Activated T-helper 1 cell treated with anti-CD3 and anti-CD28 coated beads, Interleukin-2, amount 50 U/mL, for 16 hours (primary cell): ENCODE data around the gene ENOX1.
"Not testable (repeated sequence)": the region's sequence is repeated elsewhere in the genome, so short reads cannot be mapped to it uniquely, and the experiment has no call there.

Experiments used
- DNase-seq, 2 donors: peaks; one replicate each; pipeline ENCODE4 v3.0.0-alpha.2; 2020; ENCODE audit warnings: low read depth in 1 of 2, low spot score in 1 of 2

ENOX1 gene

DNA sequence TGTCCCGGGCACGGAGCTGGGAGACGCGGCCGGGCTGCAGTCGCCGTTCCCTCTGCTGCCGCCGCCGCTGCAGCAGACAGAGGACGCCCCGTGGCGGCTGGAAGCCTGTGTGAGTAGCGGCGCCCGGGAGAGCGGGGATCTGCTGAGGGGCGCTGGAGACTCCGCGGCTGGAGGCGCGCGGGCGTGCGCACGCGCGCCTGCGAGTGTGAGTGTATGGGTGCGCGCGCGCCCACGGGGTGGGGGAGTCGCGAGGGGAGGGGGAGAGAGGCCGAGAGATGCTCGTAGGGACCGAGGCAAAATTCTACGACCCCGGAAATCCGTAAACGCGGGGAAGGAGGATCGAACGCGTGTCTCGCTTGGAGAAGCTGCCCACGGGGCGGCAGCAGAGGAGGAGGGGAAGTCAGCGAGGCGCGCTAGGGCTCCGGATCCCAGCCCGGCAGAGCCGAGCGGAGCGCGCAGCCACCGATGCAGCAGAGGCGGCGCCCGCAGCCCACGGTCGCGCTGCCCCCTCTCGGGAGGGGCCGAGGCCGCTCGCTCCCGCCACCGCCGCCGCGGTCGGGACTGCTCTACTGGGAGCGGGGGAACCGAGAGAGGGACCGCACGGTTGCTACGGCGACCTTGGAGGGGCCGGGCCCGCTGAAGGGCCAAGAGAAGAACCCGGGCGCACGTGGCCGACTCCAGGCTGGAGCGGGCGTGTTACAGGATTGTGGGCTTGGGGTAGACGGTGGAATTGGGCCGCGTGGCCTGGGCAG is at the start of gene ENOX1:
Gene ENOX1, minus strand, starts transcription at position 207 of the 752 bp plus-strand sequence.
- no peak for DNase-seq

- DNase-seq, result no peak
Measured at GRCh38 chr13:43835701-43836100, 48.9 kb upstream of the ENOX1 start.

DNA sequence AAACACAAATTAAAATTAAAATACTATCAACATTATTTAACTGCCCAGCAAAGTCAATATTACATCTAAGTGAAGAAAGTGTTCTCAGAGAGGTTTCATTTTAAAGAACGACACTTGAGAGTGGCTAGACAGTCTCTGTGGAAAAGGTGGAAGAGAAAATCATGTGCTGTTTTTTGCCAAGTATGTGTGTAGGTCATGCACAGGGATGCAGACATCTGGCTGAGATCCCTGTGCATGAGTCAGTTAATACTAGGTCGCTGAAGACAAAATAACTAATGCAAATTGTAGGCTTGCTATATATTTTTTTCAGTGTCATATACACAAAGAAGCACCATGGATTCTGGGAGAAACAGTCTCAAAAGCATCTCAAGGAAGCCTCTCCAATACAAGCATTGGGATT is 44.3 kb upstream of the ENOX1 start:
- DNase-seq, result no peak

- DNase-seq, result no peak
Measured at GRCh38 chr13:43830497-43830881, 43.7 kb upstream of the ENOX1 start.

DNA sequence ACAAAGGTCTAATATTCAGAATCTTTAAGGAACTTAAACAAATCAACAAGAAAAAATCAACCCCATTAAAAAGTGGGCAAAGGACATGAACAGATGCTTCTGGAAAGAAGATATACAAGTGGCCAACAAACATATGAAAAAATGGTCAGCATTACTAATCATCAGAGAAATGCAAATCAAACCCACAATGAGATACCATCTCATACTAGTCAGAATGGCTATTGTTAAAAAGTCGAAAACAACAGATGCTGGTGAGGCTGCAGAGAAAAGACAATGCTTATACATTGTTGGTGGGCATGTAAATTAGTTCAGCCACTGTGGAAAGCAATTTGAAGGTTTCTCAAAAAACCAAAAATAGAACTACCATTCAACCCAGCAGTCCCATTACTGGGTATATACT is 37.9 kb upstream of the ENOX1 start:
- not testable (repeated sequence) for DNase-seq

DNA sequence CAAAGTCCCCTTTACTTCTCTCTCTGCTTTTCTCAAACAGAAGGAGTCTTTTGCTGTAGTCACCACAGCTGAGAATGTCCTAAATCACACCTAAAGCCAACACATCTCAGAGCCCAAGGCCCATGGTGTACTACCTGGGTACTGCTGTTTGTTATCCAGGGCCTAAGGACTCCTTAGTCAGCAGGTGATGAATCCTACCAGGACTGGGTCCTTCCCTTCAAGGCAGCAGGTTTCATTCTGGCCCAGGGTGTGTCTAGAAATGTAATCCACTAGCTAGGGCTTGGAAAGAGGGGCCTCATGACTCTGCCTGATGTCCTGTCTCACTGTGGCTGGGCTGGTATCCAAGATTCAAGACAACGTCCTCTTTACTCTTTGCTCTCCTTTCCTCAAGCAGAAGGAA is 36.2 kb upstream of the ENOX1 start:
- no peak for DNase-seq

DNA sequence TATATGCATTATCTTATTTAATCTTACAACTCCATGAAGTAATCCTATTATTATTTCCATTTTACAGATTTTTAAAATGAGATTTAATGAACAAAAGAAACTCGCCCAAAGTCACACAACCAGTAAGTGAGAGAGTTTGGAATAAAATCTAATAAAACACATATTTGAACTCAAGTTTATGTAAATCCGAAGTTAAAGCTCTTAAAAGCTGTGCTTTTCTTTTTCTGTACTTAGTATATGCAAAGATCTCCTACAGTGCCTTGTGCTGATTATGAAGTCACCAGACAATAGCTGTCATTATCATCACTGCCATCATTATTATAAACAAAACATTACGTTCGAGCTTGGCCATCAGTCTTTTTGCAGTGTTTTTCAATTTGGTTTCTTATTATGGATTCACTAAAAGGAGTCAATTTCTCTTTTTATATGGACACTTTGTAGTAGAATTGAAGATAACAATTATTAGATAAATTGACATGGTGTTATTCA is 29.7 kb upstream of the ENOX1 start:
- no peak for DNase-seq

- DNase-seq, result no peak
Measured at GRCh38 chr13:43815204-43815603, 28.4 kb upstream of the ENOX1 start.

- DNase-seq, result no peak
Measured at GRCh38 chr13:43808676-43809075, 21.9 kb upstream of the ENOX1 start.

GRCh38 chr13:43805681-43806128 is 18.9 kb upstream of the ENOX1 start:
- no peak for DNase-seq

DNA sequence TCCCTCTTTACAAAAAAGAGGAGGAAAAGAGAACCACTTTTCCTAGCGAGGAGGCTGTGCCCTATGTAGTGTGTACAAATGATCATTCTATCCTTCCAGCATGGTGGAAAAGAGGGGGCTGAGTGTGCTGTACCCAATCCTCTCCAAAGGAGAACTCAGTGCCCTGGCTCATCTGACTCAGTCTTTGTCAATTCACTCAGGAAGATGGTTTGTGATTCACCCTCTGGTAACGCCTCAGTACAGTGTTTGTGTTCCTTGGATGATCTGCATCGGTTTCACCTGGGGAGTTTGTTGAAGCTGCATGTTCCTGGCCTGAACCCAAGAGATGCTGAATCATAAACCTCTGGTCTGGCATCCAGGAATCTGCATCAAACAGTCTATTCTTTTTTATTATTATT is 18.3 kb upstream of the ENOX1 start:
- no peak for DNase-seq

GRCh38 chr13:43804461-43805070 is 17.8 kb upstream of the ENOX1 start:
- DNase-seq, result no peak

- no peak for DNase-seq
Measured at GRCh38 chr13:43802511-43802910, 15.7 kb upstream of the ENOX1 start.

DNA sequence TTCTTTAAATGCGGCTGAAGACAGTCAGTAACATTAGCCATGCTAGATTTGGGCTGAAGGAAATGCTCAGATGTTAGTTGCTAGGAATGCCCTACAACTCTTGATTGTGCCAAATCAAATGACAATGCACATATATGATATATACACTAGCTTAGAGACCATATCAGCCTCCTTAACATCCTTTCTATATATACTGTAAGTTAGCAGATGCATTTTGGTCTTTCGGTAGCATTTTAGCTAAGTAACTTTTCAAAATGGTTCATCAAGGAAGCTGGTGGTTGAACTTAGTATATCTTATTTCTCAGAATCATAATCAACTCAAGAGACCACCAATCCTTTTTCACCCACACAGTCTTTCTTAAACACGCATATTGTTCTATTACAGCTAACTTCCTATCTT is 14.1 kb upstream of the ENOX1 start:
- no peak for DNase-seq

- no peak for DNase-seq
Measured at GRCh38 chr13:43799191-43799590, 12.4 kb upstream of the ENOX1 start.

GRCh38 chr13:43797869-43798268 is 11.1 kb upstream of the ENOX1 start:
- no peak for DNase-seq

- DNase-seq, result no peak
Measured at GRCh38 chr13:43797159-43797558, 10.4 kb upstream of the ENOX1 start.

DNA sequence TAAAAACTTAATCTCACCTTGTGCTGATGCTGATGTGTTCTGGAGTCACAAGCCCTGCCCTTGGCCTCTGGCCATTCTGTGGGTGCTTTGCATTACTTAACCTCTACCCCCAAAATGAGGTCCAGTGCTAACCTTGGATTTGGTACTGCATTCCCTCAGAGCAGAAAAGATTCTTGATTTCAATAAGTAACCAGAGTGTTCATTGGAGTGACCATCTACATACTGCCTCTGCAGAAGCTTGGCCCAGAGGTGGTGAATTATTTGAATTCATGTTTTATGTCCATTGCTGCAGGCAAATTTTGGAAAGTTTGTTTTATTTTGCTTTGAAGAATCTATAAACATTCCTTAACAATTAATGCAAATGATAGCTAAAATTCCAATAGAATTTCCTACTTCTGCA is 7.6 kb upstream of the ENOX1 start:
- DNase-seq, result no peak

DNA sequence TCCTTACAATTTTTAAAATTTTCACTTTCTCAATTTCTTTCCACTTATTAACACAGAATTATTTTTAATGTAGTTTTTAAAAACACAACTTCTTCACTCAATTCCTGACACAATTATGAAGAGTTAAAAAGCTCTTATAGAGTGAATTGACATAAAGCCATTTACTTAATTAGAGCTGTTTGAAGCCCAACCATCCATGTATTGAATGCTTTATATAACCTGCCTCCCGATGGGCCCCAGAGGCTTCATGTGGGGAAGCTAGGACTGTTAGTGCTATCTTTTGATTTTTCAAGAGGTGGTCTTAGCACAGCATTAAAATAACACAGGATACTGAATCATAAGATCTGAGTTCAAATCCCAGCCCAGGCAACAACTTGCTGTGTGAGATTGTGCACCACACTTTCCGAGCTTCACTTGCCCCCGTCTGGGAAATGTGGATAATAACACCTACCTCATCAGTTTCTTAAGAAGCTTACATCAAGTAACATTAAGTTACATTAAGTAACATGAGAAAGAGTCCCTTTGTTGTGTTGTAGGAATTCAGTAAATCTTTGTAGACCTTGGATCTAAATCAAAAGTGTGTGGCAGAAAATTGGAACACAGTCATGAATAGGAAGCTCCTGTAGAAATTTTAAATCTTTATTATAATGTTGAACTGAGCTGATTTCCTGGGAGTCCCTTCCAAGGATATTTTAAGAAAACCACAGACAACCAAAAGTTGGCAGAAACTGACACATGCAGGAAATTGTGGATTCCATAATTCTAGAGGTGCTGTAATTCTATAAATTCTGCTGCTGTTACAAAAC is 5.5 kb upstream of the ENOX1 start:
- DNase-seq, result no peak

DNA sequence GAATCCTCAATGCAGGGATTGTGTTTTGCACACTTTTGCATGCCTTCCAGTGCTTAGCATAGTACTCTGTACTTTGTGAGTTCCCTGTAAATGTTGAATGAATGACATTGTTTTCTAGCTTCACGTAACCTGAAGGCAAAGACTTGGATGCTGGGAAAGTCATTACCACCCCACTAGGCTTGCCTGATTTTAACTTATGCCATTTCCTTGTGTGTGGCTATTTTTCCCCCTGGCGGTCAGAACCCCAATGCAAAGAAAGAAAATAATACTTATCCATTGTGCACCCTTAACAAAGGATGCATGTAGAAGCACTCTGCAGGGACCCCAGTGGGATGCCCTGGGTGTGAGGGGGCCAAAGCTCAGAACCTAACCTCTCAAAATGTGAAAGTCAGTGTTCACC is 1.2 kb upstream of the ENOX1 start:
- DNase-seq, result no peak

- DNase-seq, result no peak
Measured at GRCh38 chr13:43787518-43787891, 733 bp upstream of the ENOX1 start.

DNA sequence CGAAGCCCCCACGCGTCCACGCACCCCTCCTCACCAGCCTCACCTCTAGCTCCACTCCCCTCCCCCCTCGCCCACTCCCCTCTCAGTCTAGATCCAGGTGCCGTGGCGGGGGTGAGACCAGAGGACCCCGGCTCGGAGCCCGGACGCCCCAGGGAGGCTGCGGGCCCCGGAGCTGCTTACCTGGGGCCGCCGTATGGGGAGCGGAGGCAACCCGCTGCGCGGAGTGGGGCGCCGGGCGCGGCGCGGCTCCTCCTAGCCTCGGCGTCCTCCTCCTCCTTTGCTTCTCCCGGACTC is 353 bp downstream of the ENOX1 start:
- no peak for DNase-seq
